Measurements from ENCODE around the gene GPHB5. TPM values are rescaled to one million over a fixed set of nuclear protein-coding genes. Genes with fewer than 3 reads are reported as not detected.

The GPHB5 gene
- total and polyA plus RNA-seq, 2 experiments from 2014 or later = not detected

GRCh38 chr14:63268771-63269170, 50.0 kb downstream of the GPHB5 start:
- TF ChIP-seq EZH2 (IDR thresholded peaks at IDR 0.05; ENCODE audit: borderline replicate concordance) (no peak), EZH2phosphoT487 (IDR thresholded peaks at IDR 0.05; ENCODE audit: low read depth, severe bottlenecking, unreplicated experiment) (no peak)
- TF ChIP-seq, protein P1, sequence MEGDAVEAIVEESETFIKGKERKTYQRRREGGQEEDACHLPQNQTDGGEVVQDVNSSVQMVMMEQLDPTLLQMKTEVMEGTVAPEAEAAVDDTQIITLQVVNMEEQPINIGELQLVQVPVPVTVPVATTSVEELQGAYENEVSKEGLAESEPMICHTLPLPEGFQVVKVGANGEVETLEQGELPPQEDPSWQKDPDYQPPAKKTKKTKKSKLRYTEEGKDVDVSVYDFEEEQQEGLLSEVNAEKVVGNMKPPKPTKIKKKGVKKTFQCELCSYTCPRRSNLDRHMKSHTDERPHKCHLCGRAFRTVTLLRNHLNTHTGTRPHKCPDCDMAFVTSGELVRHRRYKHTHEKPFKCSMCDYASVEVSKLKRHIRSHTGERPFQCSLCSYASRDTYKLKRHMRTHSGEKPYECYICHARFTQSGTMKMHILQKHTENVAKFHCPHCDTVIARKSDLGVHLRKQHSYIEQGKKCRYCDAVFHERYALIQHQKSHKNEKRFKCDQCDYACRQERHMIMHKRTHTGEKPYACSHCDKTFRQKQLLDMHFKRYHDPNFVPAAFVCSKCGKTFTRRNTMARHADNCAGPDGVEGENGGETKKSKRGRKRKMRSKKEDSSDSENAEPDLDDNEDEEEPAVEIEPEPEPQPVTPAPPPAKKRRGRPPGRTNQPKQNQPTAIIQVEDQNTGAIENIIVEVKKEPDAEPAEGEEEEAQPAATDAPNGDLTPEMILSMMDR (IDR thresholded peaks at IDR 0.05; ENCODE audit: poor library complexity) = no peak
- 93% methylated on average over 5 of the region's 5 CpGs for WGBS (ENCODE audit: low lambda C conversion rate, missing lambda C conversion rate)
- H4K20me1 ChIP-seq (ENCODE audit: insufficient read depth, poor library complexity, severe bottlenecking) = no peaks in the 10 kb centered on the region
- peaks cover 4% of the 10 kb centered on the region for H3K9me3 ChIP-seq (ENCODE audit: low read depth)
- H3K4me3 ChIP-seq = no peak overlapping the region
- H3K9me2 ChIP-seq (replicated peaks; ENCODE audit: insufficient read depth) = no peaks in the 10 kb centered on the region
- no peak overlapping the region for H3K27ac ChIP-seq
- no peak overlapping the region for H3K4me2 ChIP-seq
- H3K79me2 ChIP-seq = no peaks in the 10 kb centered on the region
- no peaks in the 10 kb centered on the region for H3K36me3 ChIP-seq (replicated peaks; ENCODE audit: insufficient read depth, low read depth)
- no peak overlapping the region for H2AFZ ChIP-seq
- no peak for DNase-seq (ENCODE audit: low spot score)
- no peaks in the 10 kb centered on the region for H3K4me1 ChIP-seq (ENCODE audit: insufficient read depth)
- no peaks in the 10 kb centered on the region for H3K27me3 ChIP-seq

DNA sequence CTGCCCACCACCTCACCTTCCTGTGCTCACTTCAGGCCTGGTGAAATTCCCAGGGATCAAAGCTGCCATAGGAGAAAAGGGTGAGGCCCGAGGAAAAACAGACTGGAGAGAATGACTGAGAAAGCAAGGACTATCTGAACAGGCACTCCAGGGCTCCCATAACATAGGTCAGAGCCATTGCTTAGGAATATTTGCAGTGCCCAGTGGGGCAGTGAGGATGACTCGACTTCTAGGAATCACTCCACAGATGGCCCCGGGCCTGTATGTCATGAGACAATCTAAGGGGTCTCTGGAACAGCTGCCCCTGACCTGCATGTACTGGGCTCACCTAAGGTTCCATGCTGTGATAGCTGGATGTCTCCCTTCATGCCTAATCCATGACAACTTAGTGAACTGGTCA, 51.6 kb downstream of the GPHB5 start:
- Histone ChIP-seq H3K4me2 (no peak overlapping the region), H3K27ac (no peak overlapping the region), H3K27me3 (no peaks in the 10 kb centered on the region), H3K36me3 (replicated peaks; ENCODE audit: insufficient read depth, low read depth) (no peaks in the 10 kb centered on the region), H3K4me1 (ENCODE audit: insufficient read depth) (no peaks in the 10 kb centered on the region), H3K79me2 (no peaks in the 10 kb centered on the region), H3K4me3 (no peak overlapping the region), H2AFZ (no peak overlapping the region), H3K9me2 (replicated peaks; ENCODE audit: insufficient read depth) (no peaks in the 10 kb centered on the region), H3K9me3 (ENCODE audit: low read depth) (peaks cover 4% of the 10 kb centered on the region), H4K20me1 (ENCODE audit: insufficient read depth, poor library complexity, severe bottlenecking) (no peaks in the 10 kb centered on the region)
- no peak for TF ChIP-seq EZH2phosphoT487 (IDR thresholded peaks at IDR 0.05; ENCODE audit: low read depth, severe bottlenecking, unreplicated experiment)
- TF ChIP-seq, protein P1 (IDR thresholded peaks at IDR 0.05; ENCODE audit: poor library complexity) = no peak
- no peak for TF ChIP-seq EZH2 (IDR thresholded peaks at IDR 0.05; ENCODE audit: borderline replicate concordance)
- WGBS (ENCODE audit: low lambda C conversion rate, missing lambda C conversion rate) = 73% methylated on average over 3 of the region's 3 CpGs
- DNase-seq (ENCODE audit: low spot score) = no peak

DNA sequence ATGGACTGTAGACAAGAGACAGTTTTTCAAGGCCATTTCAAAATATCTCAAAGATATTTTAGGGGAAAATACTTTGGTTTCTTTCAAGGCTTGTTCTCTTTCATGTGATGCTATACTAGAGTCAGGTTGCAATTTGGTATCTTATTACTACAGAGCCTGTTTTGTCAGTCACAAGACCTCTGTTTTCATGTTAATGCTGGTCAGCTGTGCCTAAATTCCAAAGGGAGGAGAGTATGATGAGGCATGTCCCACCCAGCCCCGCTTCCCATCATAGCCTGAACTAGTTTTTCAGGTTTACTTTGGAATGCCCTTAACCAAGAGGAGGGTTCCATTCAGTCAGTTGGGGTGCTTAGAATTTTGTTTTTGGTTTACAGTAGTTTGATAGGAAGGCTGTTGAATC, 52.6 kb downstream of the GPHB5 start:
- Histone ChIP-seq H3K9me3 (ENCODE audit: low read depth) (peaks cover 4% of the 10 kb centered on the region), H3K4me2 (no peak overlapping the region), H2AFZ (no peak overlapping the region), H4K20me1 (ENCODE audit: insufficient read depth, poor library complexity, severe bottlenecking) (no peaks in the 10 kb centered on the region), H3K9me2 (replicated peaks; ENCODE audit: insufficient read depth) (no peaks in the 10 kb centered on the region), H3K27me3 (no peaks in the 10 kb centered on the region), H3K27ac (peak overlapping the region; percentile 5), H3K36me3 (replicated peaks; ENCODE audit: insufficient read depth, low read depth) (no peaks in the 10 kb centered on the region), H3K4me3 (no peak overlapping the region), H3K4me1 (ENCODE audit: insufficient read depth) (no peaks in the 10 kb centered on the region), H3K79me2 (no peaks in the 10 kb centered on the region)
- 75% methylated on average over 1 of the region's 1 CpG for WGBS (ENCODE audit: low lambda C conversion rate, missing lambda C conversion rate)
- DNase-seq (ENCODE audit: low spot score) = no peak
- TF ChIP-seq, protein P1 (IDR thresholded peaks at IDR 0.05; ENCODE audit: poor library complexity) = no peak
- TF ChIP-seq EZH2phosphoT487 (IDR thresholded peaks at IDR 0.05; ENCODE audit: low read depth, severe bottlenecking, unreplicated experiment) (no peak), EZH2 (IDR thresholded peaks at IDR 0.05; ENCODE audit: borderline replicate concordance) (no peak)

Other genes with a start within 250 kb of the GPHB5 start
- gene RHOJ, start 114.5 kb downstream of the GPHB5 start, total RNA-seq = 3.2 and 9.6 TPM in 2 replicates
- 2.1 and 2.5 TPM in 2 replicates for gene RHOJ, start 114.5 kb downstream of the GPHB5 start, polyA plus RNA-seq
- 26.3 and 31.4 TPM in 2 replicates for gene PPP2R5E, start 224.4 kb upstream of the GPHB5 start, total RNA-seq
- 25.6 and 30.9 TPM in 2 replicates for gene PPP2R5E, start 224.4 kb upstream of the GPHB5 start, polyA plus RNA-seq

Data from hepatocyte (in vitro differentiated cells).